SK-N-SH (cell line): Measurements from ENCODE around the gene WBP11. TPM values are rescaled to one million over a fixed set of nuclear protein-coding genes. Genes with fewer than 3 reads are reported as not detected.
"Not testable (repeated sequence)": the region's sequence is repeated elsewhere in the genome, so short reads cannot be mapped to it uniquely, and the experiment has no call there.

ENCODE experiments used
- CTCF ChIA-PET: fragments of 300-600, 350-600 bp; formaldehyde crosslinking; extraction: SDS; loops from one replicate; lab custom pipeline; 2021; lab: Yijun Ruan, JAX
- POLR2A ChIA-PET: fragments of 350-600 bp; sonication (Branson Sonifier 250); formaldehyde crosslinking; extraction: SDS; loops from one replicate; lab custom pipeline; 2020; ENCODE audit warnings: antibody characterized with exemption, inconsistent platforms; lab: Yijun Ruan, JAX
- DNase-seq: peaks from one replicate; pipeline ENCODE4 v3.0.0; 2012
- H2AFZ ChIP-seq: fragments of 200-600 bp; sonication (generic); 2 replicates; pipeline ENCODE4 v1.8.1; 2016; ENCODE audit warnings: antibody characterized with exemption, mild to moderate bottlenecking, low read depth
- H3F3A ChIP-seq: fragments of 200-600 bp; sonication (generic); replicated peaks from 2 replicates; pipeline ENCODE3; 2016; ENCODE audit warnings: antibody characterized with exemption, mild to moderate bottlenecking; ENCODE audit not compliant: insufficient read depth
- H3K27ac ChIP-seq, 2 experiments: fragments of 200-500 bp in 1 of 2; fragments of 200-600 bp in 1 of 2; sonication (Bioruptor generic) in 1 of 2; sonication (generic), shearing (Covaris generic) in 1 of 2; 2 replicates each; pipeline versions ENCODE4 v1.5.1 to v1.6.1; 2014 to 2016; ENCODE audit warnings: low read depth in 2 of 2, inconsistent platforms in 1 of 2, low read length in 1 of 2, mild to moderate bottlenecking in 1 of 2, mixed read lengths in 1 of 2
- H3K27me3 ChIP-seq: fragments of 200-600 bp; sonication (generic), shearing (Covaris generic); 2 replicates; pipeline ENCODE4 v1.6.1; 2016; ENCODE audit warnings: mixed run types; ENCODE audit not compliant: insufficient read depth
- H3K36me3 ChIP-seq, 2 experiments: fragments of 200-500 bp in 1 of 2; fragments of 200-600 bp in 1 of 2; sonication (Bioruptor generic) in 1 of 2; sonication (generic) in 1 of 2; replicated peaks in 1 of 2; 2 replicates each; pipeline versions ENCODE3 to v1.5.1; 2014 to 2016; ENCODE audit warnings: low read length in 1 of 2, mild to moderate bottlenecking in 1 of 2; ENCODE audit not compliant: insufficient read depth in 2 of 2, control insufficient read depth in 1 of 2
- H3K4me1 ChIP-seq, 2 experiments: fragments of 200-500 bp in 1 of 2; fragments of 200-600 bp in 1 of 2; sonication (Bioruptor generic) in 1 of 2; sonication (generic), shearing (Covaris generic) in 1 of 2; 2 replicates each; pipeline versions ENCODE4 v1.5.1 to v1.6.1; 2014 to 2016; ENCODE audit warnings: low read depth in 1 of 2, low read length in 1 of 2, mixed run types in 1 of 2; ENCODE audit not compliant: insufficient read depth in 2 of 2, control insufficient read depth in 1 of 2
- H3K4me2 ChIP-seq: fragments of 200-600 bp; sonication (generic), shearing (Covaris generic); 2 replicates; pipeline ENCODE4 v1.6.1; 2017; ENCODE audit warnings: mixed run types
- H3K4me3 ChIP-seq, 2 experiments: fragments of 200-500 bp in 1 of 2; fragments of 200-600 bp in 1 of 2; sonication (Bioruptor generic) in 1 of 2; sonication (generic), shearing (Covaris generic) in 1 of 2; 2 replicates each; pipeline versions ENCODE4 v1.5.1 to v1.8.1; 2014 to 2016; ENCODE audit warnings: low read depth in 2 of 2, inconsistent platforms in 1 of 2, low read length in 1 of 2, mild to moderate bottlenecking in 1 of 2, mixed read lengths in 1 of 2, moderate library complexity in 1 of 2
- H3K79me2 ChIP-seq: fragments of 200-600 bp; sonication (generic); 2 replicates; pipeline ENCODE4 v1.8.1; 2017; ENCODE audit warnings: mild to moderate bottlenecking; ENCODE audit not compliant: insufficient read depth
- H3K9ac ChIP-seq: fragments of 200-600 bp; sonication (generic); 2 replicates; pipeline ENCODE4 v1.6.1; 2017; ENCODE audit warnings: mixed run types
- H3K9me2 ChIP-seq: fragments of 200-600 bp; sonication (generic); 2 replicates; pipeline ENCODE4 v1.6.1; 2017; ENCODE audit warnings: mixed run types
- H3K9me3 ChIP-seq: fragments of 200-600 bp; sonication (generic); 2 replicates; pipeline ENCODE4 v1.6.1; 2017; ENCODE audit warnings: mixed run types, mild to moderate bottlenecking, moderate library complexity
- H4K20me1 ChIP-seq: fragments of 200-600 bp; sonication (generic); 2 replicates; pipeline ENCODE4 v1.6.1; 2017; ENCODE audit warnings: mild to moderate bottlenecking, mixed run types; ENCODE audit not compliant: insufficient read depth
- ELF1 ChIP-seq: IDR thresholded peaks from 2 replicates; pipeline ENCODE4 v1.4.0; 2012
- POLR2AphosphoS5 ChIP-seq: IDR thresholded peaks from 2 replicates; pipeline ENCODE4 v1.6.1; 2012; ENCODE audit warnings: low read depth, low read length
- TEAD4 ChIP-seq: IDR thresholded peaks from 2 replicates; pipeline ENCODE4 v1.4.0; 2012; ENCODE audit warnings: mild to moderate bottlenecking, borderline replicate concordance; ENCODE audit not compliant: insufficient read depth
- USF1 ChIP-seq: IDR thresholded peaks from 2 replicates; pipeline ENCODE4 v1.4.0; 2012; ENCODE audit warnings: low read depth, borderline replicate concordance
- USF2 ChIP-seq: fragments of 150-350 bp; IDR thresholded peaks from 2 replicates; pipeline ENCODE4 v1.6.1; 2017; ENCODE audit warnings: antibody characterized with exemption, low read length, low read depth, borderline replicate concordance
- ZBTB33 ChIP-seq: IDR thresholded peaks from 2 replicates; pipeline ENCODE4 v1.4.0; 2012; ENCODE audit warnings: low read depth, borderline replicate concordance
- WGBS: methylation state at CpG from one replicate; pipeline ENCODE4 v1.1.6; 2017; ENCODE audit warnings: low lambda C conversion rate; 5-methylcytosine and 5-hydroxymethylcytosine counted together
- polyA plus RNA-seq, 3 experiments: library from polyadenylated mRNA; depleted of rRNA; stranded (reverse); fragments of >200 nt; gene quantifications; 2 replicates each; pipeline ENCODE4 v1.2.3, GENCODE V29; 2012

WBP11 gene
- polyA plus RNA-seq, 1 of the 3 experiments (the other 2 are of a cell fraction), result 18.7 TPM

GRCh38 chr12:14741153-14741552, 62.1 kb downstream of the WBP11 start:
- DNase-seq, result no peak
- Histone ChIP-seq H3K36me3 (no peaks in the 10 kb centered on the region), H3K27ac (no peak overlapping the region), H3K27me3 (no peaks in the 10 kb centered on the region), H3K9ac (no peak overlapping the region), H3K79me2 (no peaks in the 10 kb centered on the region), H3F3A (no peaks in the 10 kb centered on the region), H2AFZ (no peak overlapping the region), H3K4me1 (no peaks in the 10 kb centered on the region), H3K9me2 (no peaks in the 10 kb centered on the region), H3K9me3 (no peaks in the 10 kb centered on the region), H3K4me2 (no peak overlapping the region), H3K4me3 (no peak overlapping the region), H4K20me1 (no peaks in the 10 kb centered on the region)
- CTCF ChIA-PET, result interaction anchor here (1.2 kb wide), 2 partner anchors 10 to 17 kb away, joined by 3 read pairs; no protein-coding TSS in a partner anchor
- POLR2A ChIA-PET, result no interaction called here
- TF ChIP-seq USF1 (no peak), ELF1 (no peak), ZBTB33 (no peak), TEAD4 (no peak), POLR2AphosphoS5 (no peak), USF2 (no peak)
- WGBS, result 76% methylated on average over 4 of the region's 4 CpGs

- H4K20me1 ChIP-seq, H3K79me2 ChIP-seq, H3F3A ChIP-seq, H2AFZ ChIP-seq, POLR2A ChIA-PET, H3K9me2 ChIP-seq, DNase-seq, H3K4me3 ChIP-seq, H3K4me1 ChIP-seq, H3K9ac ChIP-seq, H3K27ac ChIP-seq, H3K9me3 ChIP-seq, H3K27me3 ChIP-seq, H3K36me3 ChIP-seq, H3K4me2 ChIP-seq, CTCF ChIA-PET: not testable (repeated sequence)
- 81% methylated on average over 16 of the region's 16 CpGs for WGBS
Measured at GRCh38 chr12:14736441-14736840, 66.8 kb downstream of the WBP11 start.

Other genes starting within 250 kb of the WBP11 start
- gene PLBD1, start 235.6 kb downstream of the WBP11 start, polyA plus RNA-seq (2012; rRNA removed), result 0.03 and 0.10 TPM in 2 replicates
- not detected in 2 replicates for gene GUCY2C, start 106.9 kb downstream of the WBP11 start, polyA plus RNA-seq (2012; rRNA removed)
- 0.87 and 1.0 TPM in 2 replicates for gene C12orf60, start 192 bp upstream of the WBP11 start, polyA plus RNA-seq (2012; rRNA removed)
- gene SMCO3, start 10.7 kb upstream of the WBP11 start, polyA plus RNA-seq (2012; rRNA removed), result 0.03 and 0.18 TPM in 2 replicates
- not detected in 2 replicates for gene ART4, start 40.0 kb upstream of the WBP11 start, polyA plus RNA-seq (2012; rRNA removed)
- gene MGP, start 82.4 kb upstream of the WBP11 start, polyA plus RNA-seq (2012; rRNA removed), result 76.2 and 109 TPM in 2 replicates
- gene ERP27, start 135.1 kb upstream of the WBP11 start, polyA plus RNA-seq (2012; rRNA removed), result 0.64 and 1.1 TPM in 2 replicates
- 362 and 393 TPM in 2 replicates for gene ARHGDIB, start 158.1 kb upstream of the WBP11 start, polyA plus RNA-seq (2012; rRNA removed)
- gene PDE6H, start 169.6 kb upstream of the WBP11 start, polyA plus RNA-seq (2012; rRNA removed), result not detected in 2 replicates